ENCODE data around the gene LYST. TPM values are rescaled to one million over a fixed set of nuclear protein-coding genes. Genes with fewer than 3 reads are reported as not detected.
"Not testable (repeated sequence)": the region's sequence is repeated elsewhere in the genome, so short reads cannot be mapped to it uniquely, and the experiment has no call there.

LYST gene
- polyA plus RNA-seq, 5 donors: 7.0 to 14.2 (median 12.0) TPM

GRCh38 chr1:235823684-235824083 is 43.0 kb downstream of the LYST start:
- no peak for DNase-seq

DNA sequence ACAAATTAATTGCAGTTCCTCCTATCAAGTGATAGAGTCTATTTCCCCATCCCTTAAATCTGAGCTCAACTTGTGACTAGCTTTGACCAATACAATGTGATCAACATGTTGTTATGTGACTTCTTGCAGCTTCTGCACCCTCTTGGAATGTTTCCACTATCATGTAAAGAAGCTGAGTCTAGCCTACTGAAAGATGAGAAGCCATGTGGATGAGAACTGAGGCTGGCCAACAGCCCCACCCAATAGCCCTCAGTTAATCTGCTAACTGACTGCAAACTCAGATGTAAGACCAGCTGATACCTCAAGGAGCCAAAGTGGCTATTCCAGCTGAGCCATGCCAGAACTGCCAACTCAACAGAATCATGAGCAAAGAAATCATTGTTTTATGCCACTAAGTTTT is 44.0 kb downstream of the LYST start:
- no peak for DNase-seq

- DNase-seq: no peak
These were observed 45.2 kb downstream of the LYST start for GRCh38 chr1:235821361-235821981.

GRCh38 chr1:235820061-235820460 is 46.6 kb downstream of the LYST start:
- no peak for DNase-seq

GRCh38 chr1:235818632-235819136 is 48.0 kb downstream of the LYST start:
- DNase-seq: no peak

DNA sequence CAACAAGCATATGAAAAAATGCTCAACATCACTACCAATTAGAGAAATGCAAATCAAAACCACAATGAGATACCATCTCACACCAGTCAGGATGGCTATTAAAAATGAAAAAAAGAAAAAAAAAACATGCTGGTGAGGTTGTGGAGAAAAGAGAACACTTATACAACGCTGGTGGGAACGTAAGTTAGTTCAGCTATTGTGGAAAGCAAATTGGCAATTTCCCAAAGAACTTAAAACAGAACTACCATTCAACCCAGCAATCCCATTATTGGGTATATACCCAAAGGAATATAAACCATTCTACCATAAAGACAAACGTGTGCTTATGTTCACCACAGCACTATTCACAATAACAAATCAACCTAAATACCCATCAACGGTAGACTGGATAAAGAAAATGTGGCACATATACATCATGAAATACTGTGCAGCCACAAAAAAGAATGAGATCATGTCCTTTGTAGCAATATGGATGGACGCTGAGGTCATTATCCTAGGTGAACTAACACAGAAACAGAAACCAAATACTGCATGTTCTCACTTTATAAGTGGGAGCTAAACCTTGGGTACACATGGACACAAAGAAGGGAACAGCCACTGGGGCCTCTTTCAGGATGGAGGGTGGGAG is 49.5 kb downstream of the LYST start:
- DNase-seq: no peak

GRCh38 chr1:235809688-235810397 is 56.9 kb downstream of the LYST start:
- peak in 1 of 2 donors; percentile 13 for DNase-seq

- DNase-seq: no peak
These were observed 58.5 kb downstream of the LYST start for GRCh38 chr1:235808223-235808622.

- no peak for DNase-seq
These were observed 60.6 kb downstream of the LYST start for GRCh38 chr1:235806123-235806522.

DNA sequence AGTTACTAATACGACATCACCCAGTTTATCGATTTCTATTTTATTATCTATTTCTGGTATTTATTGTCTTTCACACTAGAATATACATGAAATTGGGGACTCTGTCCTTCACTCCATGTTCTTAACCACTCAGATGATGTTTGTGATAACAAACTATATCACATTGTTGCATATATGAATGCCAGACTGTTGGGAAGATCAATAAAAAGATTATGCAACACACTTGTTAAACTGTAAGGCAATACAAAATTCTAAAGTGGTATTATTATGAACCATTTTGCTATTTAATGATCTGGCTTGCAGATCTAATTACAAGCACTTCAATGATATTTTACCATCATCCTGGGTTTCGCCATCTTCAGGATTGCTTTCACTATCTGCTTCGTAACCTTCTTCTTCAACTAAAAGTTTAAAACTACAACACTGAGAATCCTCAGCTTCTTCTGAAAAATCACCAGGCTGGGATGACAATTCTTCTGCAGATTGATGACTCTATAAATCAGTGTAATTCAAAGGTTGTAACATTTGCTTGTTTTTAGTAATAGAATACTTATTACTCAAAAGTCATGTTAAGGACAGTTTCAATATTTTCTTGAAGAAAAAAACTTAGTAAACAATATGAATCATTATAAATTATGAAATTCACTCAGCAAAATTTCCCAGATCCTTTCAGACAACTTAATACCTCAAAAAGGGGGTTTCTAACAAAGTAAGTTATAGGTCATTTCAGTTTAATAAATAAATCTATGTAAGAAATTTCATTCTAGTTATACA is 63.9 kb downstream of the LYST start:
- DNase-seq: no peak

DNA sequence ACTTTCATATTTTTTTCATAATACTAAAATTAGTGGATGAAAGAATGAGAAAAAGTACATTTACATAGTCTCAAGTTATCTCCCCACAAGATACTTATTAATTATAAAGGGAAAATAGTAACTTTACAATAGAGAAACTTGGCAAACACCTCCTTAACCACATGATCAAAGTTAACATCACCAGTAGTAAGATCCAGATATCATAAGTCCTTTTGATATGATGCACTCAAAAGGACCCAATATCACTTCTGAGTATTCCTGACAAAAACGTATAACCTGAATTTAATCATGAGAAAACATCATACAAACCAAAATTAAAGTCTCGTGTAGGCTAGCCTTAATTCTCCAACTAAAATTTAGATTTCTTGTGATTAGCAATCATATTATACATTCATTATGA is 67.4 kb downstream of the LYST start:
- DNase-seq: no peak

- DNase-seq: no peak
These were observed 75.1 kb downstream of the LYST start for GRCh38 chr1:235791532-235792060.

GRCh38 chr1:235790123-235790522 is 76.6 kb downstream of the LYST start:
- DNase-seq: no peak

DNA sequence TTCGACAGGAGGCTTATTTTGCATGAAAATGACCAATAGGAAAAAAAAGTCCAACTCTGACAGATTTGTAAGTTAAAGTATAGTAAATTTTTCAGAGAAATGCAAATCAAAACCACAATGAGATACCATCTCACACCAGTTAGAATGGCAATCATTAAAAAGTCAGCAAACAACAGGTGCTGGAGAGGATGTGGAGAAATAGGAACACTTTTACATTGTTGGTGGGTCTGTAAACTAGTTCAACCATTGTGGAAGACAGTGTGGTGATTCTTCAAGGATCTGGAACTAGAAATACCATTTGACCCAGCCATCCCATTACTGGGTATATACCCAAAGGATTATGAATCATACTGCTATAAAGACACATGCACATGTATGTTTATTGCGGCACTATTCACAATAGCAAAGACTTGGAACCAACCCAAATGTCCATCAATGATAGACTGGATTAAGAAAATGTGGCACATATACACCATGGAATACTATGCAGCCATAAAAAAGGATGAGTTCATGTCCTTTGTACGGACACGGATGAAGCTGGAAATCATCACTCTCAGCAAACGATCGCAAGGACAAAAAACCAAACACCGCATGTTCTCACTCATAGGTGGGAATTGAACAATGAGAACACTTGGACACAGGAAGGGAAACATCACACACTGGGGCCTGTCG is 80.3 kb downstream of the LYST start:
- DNase-seq: not testable (repeated sequence)

GRCh38 chr1:235784950-235785349 is 81.8 kb downstream of the LYST start:
- DNase-seq: no peak

- DNase-seq: peak; percentile 1 to 14
These were observed 83.4 kb downstream of the LYST start for GRCh38 chr1:235783148-235783776.

DNA sequence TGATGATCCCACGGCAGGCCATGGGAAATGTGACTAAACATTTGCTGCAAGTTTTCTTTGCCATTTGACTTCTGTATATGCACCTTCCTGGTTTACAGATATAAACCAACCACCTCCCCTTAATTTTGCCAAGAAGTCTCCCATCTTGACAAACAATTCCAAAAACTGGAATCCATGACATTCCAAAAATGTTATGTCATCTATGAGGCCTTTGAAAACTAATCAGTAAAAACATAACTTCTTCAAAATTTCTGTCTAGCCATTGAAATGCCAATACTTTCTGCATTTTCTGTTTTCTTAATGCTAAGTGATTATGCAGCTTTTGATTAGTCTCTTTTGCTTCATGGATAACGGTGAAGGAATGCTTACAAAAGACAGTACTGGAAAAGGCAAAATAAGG is 84.1 kb downstream of the LYST start:
- no peak for DNase-seq

GRCh38 chr1:235781807-235782206 is 84.9 kb downstream of the LYST start:
- no peak for DNase-seq

- DNase-seq: no peak
These were observed 86.9 kb downstream of the LYST start for GRCh38 chr1:235779770-235780169.

- DNase-seq: no peak
These were observed 90.3 kb downstream of the LYST start for GRCh38 chr1:235776396-235776795.

Data from right lung (tissue), 5 donors.